LNCAP (cell line): Measurements from ENCODE around the gene CALML3.

Source experiments
- TF ChIP-seq, protein P1 (sequence below): fragments of 450-650 bp; IDR thresholded peaks from 2 replicates; pipeline ENCODE4 v1.5.1; 2017; ENCODE audit warnings: mild to moderate bottlenecking

Gene CALML3

DNA sequence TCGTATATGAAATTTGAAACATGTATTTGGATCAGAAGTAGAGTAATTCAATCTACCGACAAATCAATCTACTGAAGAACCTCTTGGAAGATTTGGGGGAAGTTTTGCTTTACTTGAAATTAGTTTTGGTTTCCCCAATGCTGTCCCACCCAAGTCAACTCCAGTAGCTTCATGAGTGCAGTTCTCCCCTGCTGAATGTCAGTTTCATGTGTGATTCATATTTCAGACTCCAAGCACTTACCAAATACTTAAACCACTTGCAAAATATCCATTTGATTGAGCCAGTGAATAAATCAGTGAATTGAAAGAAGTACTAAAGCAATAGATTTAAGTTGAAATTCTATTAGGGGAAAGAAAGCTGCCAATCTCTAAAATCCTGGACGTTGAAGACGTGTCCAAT is 34.7 kb upstream of the CALML3 start:
- TF ChIP-seq, protein P1, sequence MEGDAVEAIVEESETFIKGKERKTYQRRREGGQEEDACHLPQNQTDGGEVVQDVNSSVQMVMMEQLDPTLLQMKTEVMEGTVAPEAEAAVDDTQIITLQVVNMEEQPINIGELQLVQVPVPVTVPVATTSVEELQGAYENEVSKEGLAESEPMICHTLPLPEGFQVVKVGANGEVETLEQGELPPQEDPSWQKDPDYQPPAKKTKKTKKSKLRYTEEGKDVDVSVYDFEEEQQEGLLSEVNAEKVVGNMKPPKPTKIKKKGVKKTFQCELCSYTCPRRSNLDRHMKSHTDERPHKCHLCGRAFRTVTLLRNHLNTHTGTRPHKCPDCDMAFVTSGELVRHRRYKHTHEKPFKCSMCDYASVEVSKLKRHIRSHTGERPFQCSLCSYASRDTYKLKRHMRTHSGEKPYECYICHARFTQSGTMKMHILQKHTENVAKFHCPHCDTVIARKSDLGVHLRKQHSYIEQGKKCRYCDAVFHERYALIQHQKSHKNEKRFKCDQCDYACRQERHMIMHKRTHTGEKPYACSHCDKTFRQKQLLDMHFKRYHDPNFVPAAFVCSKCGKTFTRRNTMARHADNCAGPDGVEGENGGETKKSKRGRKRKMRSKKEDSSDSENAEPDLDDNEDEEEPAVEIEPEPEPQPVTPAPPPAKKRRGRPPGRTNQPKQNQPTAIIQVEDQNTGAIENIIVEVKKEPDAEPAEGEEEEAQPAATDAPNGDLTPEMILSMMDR, result no peak

DNA sequence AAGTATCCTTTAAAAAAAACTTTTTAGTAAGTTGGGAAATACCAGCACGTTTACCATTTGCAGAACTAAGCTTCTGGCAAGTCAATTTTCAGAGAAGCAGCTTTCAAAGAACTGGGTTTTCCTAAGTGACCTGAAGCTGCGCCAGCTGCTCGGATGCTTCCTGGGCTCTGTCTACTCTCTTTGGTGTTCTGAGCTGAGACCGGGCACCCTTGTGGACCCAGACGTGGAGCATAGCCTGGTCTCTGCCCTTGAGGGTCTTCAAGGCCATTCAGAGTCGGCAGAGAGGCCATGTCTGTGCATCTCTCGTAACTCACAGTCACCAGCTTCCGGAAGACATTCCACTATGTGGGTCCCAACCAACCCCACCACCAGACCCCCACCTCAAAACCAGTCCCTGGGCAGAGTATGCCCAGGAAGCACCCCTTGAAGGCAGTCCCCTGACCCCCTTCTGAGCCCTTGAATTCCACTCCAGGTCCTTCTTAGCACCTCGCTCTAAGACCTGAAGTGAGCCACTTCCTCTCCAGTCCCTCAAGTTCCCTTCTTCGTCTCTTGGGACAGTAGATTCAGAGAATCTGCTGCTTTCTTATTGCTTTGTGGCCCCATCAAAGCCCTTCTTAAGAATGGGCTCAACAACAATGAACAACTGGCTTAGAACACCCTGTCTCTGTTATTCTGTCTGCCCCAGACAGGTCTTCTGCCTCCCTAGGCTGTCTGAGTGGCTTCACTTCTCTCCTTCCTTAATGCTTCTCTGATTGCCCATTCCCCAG is 33.9 kb upstream of the CALML3 start:
- TF ChIP-seq, protein P1, result no peak

DNA sequence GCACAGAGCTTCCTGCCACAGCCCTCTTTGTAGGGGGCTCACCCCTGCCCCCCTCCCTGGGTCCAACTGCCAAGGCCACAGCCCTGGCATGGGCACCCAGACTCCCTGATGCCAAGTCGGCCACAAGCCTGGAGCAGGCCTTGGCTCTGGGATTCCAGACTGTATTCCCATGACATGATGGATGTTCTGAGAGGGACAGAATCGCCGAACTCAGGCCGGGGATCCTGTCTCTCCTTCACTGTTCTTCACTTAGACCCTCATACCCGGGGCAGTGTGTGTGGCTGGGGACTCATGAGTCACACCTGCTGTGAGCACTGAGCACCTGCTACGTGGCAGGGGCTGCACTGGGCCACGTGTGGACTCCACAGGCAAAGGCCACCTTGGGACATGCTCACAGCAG is 33.3 kb upstream of the CALML3 start:
- TF ChIP-seq, protein P1, result no peak

DNA sequence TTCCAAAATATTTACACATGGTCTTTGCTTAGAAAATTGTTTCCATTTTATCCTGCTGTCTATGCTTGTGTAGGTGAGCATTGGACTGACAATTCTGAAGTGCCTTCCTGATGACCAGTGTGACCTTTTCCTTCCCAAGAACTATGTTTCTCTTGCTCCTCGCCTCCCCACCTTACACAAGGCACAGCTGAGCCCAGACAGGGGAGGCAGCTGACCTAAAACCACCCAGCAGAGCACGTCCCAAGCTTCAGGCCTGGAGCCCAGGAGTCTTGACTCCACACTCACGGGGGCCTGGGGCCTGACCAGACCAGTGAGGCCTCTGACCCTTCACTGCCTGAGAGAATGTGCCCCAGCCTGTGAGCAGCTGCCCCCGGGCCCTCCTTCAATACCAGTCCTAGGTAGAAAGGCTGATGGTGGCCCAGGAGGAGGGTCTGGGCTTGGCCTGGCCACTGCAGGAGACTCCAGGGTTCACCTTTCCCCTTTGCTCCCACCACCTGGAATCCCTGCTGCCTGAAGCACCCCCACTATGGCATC is 32.4 kb upstream of the CALML3 start:
- TF ChIP-seq, protein P1, result no peak

DNA sequence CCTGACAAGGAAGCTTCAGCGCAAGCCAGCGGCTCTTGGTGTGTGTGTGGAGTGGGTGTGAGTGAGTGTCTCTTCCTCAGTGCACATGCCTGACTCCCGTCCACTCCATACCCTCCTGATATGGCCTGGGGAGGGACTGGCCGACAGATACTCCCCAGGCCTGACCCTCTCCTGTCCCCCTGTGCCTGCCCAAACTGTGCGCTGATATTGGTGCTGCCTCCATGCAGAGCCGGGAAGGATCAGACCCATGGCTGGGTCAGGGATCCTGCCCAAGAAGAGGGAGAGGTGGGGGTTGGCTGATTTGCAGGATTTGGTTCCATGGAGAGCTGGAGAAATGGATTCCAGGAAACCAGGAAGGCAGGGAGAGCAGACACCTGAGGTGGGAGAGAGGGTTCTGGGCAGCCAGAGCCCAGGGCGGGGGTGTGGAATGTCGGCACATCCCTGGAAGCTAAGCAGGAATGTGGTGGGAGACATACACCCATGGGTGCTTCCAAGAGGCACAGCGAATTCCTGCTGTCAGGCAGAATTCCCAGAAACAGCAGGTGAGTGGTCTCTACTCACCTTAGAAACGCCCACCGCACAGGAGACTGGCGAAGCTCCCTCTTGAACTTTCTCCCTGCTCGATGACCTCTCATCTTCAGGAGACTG is 31.7 kb upstream of the CALML3 start:
- TF ChIP-seq, protein P1, result no peak

DNA sequence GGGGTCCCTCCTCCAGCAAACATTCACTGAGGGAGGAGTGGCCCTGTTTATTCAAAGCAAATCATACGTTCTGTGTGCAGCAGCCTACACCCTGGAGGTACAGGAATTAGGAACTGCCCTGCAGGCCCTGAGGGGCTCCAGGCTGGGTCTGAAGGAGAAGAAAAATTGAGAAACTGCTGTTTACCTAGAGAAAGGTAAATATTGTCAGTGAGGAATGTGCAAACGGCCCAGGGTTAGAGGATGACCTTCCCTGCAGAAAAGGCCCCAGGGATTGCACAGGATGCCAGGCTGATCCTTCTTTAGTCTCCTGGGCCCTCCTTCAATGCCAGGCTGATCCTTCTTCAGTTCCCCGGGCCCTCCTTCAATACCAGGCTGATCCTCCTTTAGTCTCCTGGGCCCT is 31.1 kb upstream of the CALML3 start:
- TF ChIP-seq, protein P1, result no peak

DNA sequence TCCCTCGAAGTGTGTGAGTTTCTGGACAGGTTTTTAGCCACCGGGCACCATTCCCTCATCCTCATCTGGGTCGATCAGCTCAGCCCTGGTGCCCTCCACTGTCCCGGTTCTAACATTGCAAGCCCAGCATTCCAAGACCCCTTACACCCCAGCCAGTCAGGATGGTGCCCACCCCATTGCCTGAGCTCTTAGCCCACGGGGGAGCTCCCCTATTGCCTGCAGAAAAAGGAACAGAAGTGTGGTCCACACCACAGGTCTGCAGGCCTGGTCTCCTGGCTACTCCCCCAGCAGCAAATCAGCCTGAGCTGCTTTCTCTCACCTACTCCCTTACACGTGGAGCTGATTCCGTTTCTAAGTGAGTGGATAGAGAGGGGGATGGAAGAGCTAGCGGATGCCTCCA is 30.1 kb upstream of the CALML3 start:
- TF ChIP-seq, protein P1, result no peak
